SIG-M5 (cell line): ENCODE data around the gene NFIA.

ENCODE experiments used
- DNase-seq: peaks from one replicate; lab custom pipeline; 2025; lab: John Stamatoyannopoulos, UW

NFIA gene

DNA sequence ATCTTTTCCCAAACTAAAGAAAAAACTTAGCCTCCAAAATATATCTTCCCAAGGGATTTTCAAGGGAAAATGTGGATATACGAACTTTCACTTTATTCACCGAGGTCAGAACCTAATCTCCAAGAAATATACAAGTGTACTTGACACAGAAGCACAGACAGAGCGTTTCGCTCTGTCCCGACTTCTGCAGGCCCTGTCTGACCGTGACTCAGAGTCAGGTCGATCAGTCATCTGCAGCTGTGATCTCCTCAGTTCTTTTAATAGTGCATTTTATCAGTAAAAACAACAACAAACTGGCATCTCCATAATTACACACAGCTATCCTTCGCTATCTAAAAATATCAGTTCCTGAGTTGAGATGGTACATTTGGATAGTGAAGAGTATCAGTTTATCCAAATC, 416.0 kb downstream of the NFIA start:
- no peak for DNase-seq

DNA sequence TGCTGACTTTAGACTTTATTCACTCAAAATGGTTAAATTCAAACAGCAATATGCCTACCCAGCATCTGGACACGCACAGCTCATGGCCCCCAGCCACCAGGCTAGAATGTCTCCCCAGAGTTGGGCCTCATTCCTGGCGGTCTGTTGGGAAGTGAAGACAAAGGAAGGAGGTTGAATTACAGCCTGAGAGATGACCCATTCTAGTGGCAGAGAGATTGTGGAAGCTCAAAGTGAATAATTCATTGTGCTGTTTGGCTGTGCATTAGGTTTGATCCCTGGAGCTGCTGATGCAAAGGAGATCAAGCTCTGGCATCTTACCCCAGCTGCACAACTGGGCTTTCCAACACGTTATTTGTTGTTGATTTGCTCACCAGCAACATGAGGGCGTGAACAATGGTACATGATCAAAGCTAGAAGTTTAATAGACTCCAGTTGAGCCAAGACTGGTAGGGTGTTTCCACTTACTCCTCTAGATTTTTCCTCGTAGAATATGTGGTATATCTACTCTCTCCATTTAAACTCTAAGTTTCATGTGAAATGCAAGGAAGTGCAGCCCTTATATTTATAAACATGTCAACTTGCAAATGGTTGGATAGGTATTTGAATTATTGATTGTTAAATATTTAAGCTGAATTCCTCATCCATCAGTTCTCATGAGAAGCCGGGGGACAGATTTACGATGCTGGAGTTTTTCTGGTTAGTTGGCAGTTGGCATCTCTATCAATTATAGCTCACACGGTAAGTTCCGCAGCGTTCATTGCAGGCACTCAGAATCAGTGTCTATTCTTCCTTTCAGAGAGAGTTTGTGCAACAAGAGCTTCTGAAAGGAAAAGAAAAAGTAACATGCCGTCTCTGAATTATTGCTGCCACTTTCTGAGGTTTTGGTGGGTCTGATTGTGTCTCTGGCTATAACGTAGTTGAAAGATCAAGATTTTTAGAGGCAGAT, 419.9 kb downstream of the NFIA start:
- no peak for DNase-seq

DNA sequence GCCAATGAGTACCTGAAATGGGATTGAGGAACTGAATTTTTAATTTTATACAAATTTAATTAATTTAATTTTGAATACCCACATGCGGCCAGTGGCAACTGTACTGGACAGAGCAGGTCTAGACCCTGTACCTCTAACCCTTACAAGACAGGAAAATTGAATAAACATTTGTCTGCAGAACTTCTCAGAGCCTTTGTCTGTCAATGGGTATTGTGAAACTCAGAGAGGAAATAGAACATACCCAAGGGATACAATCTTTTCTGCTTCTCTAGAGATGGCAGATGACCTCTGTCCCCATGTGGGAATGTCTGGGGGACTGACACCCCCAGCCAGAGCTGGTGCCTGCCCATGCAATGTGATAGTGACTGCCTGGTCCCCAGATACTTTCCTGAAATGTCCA, 421.9 kb downstream of the NFIA start:
- DNase-seq: no peak

DNA sequence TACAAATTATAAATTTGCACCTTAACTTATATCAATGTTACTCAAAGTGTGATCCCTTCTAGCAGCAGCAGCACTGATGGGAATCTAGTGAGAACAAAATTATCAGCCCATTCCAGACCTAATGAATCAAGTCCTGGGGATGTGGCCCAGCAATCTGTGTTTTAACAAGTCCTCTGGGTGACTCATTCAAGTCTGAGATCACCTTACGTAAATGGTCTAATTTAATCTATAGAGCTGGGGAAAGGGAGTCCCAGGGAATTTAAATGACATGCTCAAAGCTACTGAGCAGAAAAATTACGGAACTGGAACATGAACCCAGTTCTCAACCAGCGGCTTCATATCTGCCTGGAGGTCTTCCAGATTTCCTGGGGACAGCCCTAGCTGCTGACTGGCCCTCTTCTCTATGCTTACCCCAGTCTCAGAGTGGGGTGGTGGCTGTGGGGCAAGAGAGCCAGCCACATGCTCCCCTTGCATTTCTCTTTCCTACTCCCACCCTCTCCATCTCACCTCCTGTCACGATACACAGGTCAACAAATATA, 422.6 kb downstream of the NFIA start:
- DNase-seq: no peak

DNA sequence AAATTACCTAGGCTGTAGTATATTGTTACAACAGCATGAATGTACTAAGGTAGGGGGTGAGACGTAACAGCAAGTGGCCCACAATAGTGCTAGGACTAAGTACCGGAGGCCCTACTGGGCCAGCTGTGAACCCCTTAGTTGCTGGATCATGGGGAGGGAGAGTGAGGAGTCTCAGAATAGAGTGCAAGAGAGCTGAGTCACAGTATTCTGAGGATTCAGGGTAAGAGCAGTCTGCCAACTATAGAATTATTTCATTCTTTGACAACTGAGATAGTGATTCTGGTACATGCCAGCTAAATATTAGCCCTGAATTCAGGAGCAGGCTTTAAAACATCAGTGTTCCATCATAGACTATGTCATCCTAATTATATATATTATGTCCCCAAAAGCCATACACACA, 423.9 kb downstream of the NFIA start:
- no peak for DNase-seq

DNA sequence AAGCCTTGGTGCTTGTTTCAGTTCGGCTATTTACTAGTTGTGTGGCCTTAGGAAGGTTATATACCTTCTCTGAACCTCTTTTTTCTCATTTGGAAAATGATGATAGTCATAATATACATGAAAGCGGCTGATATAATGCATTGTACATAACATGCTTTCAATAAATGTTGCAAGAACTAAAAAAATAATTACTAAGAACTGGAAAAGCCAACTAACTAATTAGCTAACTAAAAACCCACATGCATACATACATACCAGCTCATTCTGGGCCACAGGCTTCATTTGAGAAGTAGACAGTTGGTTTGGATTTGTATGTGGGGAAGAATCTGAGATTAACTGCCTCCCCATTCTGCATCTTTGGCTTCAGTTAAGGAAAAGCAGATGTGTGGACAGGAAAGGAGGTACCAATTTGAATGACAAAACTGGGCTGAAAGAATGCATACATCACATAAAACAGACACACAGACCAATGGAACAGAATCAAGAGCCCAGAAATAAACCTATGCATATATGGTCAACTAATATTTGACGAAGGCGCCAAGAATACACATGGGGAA, 424.7 kb downstream of the NFIA start:
- DNase-seq: no peak
